ENCODE results near the gene GALM.
A peak's percentile ranks its signal among the peaks of the same experiment; 100 is the strongest.
"Not testable (repeated sequence)": the region's sequence is repeated elsewhere in the genome, so short reads cannot be mapped to it uniquely, and the experiment has no call there.

Gene GALM

DNA sequence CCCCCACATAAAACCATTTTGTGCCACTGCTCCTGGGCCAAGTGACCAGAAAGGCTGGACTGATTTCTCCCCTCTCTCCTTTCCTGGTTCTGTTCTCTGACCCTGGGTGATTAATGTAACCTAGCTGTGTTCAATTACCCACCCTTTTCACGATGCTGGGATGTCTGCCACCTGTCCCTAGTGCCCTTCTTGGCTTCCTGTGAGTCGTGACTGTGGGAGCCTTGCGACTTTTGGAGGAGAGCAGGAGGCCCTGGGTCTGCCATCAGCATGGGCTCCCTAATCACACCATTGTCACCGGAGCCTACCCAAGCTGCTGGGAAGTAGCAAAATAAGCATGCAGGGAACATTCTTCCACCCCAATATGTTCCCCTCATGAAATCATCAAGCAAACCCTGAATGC, 47.0 kb downstream of the GALM start:
- DNase-seq: no peak

DNA sequence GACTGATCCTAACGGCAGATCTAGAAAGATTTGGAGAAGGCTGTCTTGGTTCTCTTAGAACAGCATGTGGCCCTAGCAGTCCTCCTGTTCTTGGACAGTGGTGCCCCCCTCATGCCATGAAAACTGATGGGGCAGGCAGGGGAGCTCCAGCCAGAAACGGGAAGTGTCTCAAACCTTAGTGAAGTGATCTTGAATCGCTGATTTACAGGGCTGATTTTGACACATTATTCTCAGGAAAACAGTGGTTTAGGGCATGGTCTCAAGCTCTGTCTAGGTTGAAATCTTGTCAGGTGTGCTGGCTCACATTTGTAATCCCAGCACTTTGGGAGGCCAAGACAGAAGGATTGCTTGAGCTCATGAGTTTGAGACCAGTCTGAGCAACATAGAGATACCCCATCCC, 47.4 kb downstream of the GALM start:
- no peak for DNase-seq

DNA sequence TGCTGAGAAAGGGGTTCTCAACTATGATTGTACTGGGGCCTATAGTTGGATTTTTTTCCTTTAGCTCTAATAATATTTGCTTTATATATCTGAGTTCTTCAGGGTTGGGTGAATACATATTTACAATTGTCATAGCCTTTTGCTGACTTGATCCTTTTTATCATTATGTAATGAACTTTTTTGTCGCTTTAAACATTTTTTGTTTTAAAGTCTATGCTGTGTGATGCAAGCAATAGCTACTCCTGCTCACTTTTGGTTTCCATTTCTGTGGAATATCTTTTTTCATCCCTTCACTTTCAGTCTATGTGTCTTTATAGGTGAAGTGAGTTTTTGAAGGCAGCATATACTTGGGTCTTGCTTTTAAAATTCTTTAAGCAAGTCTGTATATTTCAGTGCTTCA, 49.0 kb downstream of the GALM start:
- not testable (repeated sequence) for DNase-seq

DNA sequence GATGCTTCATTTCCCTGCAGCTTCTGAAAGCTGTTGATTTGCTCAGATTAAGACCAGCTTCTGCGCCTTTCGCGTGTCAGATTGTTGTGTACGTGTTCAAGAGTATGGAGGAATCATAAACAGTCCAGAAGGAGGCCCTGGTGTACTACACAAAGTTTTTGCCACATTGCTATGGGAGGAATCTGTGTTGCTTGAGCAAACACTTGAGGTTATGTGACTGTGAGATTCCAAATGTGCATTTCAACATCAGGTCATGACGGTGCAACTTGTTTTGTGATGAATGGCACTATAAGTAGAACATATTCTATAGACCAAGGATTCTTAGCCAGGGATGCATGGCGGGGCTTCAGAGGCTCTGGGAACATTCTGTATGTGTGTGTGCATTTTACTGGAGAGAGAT, 50.3 kb downstream of the GALM start:
- no peak for DNase-seq

DNA sequence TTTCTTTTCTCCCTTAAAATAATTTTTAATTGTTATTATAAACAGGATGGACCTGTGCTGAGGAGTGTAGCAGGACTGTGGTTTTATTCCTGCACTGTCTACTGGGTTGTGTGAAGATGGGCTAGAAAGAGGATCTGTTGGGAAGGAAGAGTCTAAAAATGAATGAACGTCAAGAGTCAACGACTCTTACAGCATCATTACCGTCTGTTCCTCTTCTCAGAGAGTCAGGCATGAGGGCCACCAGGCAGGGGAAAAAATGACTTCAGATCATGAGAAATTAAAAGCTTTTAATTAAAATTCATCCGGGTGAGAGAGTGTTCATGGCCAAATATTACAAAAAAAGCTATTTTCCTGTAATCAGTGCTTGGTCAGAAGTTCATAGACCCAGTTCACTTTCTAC, 52.7 kb downstream of the GALM start:
- DNase-seq: no peak

DNA sequence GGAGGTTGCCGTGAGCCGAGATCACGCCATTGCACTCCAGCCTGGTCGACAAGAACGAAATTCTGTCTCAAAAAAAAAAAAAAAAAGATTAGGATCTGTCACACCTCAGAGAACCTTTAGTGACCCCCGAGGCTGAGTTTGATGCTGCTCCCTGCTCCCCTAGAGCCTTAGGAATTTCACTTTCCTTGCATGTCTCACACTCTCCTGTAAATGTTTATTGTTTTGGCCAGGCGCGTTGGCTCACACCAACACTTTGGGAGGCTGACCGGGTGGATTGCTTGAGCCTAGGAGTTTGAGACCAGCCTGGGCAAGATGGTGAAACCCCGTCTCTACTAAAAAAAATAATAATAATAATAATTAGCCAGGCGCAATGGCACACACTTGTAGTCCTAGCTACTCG, 53.8 kb downstream of the GALM start:
- DNase-seq: no peak

DNA sequence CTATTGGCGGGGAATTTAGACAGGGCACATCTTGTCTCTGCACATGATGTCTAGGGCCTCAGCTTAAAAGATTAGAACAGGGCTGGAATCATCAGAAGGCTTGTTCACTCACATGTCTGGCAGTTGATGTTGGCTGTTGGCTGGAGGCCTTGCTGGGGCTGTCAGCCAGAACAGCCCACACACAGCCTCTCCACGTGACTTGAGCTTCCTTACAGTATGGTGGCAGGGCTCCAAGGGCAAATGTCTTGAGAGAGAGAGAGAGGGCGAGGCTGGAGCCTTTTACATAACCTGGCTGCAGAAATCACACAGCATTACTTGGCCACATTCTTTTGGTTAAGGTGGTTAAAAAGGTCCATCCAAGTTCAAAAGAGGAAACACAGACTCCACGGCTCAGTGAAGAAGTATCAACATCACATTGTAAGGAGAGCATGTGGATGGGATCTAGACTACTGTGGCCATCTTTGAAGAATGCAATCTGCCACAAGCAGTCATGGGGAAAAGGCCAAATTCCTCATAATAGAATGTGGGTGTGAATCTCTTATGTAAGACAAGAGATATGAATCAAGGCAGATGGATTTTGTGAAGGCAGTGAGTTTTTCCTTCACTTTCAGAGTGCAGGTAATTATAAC, 54.8 kb downstream of the GALM start:
- DNase-seq: no peak

DNA sequence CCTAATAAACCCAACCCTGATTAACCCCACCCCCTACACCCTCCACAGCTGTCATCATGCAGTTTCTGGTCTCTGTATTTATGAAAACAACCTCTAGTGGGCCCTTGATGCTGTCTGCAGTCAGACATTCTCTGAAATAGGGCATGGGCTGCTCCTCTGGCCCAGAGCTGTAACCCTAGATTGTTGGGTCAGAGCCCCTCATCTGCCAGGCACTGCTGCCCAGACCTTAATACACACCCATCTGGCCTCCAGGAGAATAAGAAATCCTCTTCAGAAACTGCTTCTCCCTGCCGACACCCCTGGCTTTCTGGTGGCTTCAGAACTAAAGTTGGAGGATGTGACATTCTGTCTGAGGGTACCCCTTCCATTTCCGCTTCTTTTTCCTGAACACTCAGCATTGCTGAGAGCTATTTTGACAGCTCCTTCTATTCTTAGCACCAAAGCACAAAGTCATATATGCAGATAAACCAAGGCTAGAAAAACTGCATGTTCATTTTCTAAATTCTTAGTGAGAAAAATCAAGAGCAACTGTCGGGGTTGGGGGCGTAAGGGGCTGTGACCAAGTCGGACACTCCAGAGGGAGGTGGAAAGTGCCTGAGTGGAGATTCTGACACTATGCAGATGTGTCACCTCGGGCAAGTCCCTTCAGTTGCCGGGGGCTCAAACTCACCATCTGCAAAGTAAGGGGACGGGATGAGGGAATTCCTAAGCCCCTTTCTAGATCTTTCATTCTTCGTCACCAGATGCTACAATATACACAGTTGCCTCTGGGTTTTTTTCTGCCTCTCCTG, 56.6 kb downstream of the GALM start:
- DNase-seq: no peak

DNA sequence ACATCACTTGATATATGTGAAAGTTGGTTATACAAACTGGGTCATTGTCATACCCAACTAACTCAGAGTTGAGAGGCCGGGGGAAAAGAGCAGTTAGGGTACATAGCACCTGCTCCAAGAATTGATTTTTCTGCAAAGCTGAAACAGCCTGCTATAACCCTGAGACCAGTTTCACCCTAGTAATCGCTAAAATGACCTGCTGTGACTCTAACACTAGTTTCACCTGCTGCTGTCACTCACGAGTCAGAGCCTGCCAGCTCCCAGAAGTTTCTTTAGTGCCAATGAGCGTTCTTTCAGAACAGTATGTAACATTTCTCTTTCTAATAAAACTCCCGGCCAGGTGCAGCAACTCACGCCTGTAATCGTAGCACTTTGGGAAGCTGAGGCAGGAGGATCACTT, 57.3 kb downstream of the GALM start:
- DNase-seq: no peak

DNA sequence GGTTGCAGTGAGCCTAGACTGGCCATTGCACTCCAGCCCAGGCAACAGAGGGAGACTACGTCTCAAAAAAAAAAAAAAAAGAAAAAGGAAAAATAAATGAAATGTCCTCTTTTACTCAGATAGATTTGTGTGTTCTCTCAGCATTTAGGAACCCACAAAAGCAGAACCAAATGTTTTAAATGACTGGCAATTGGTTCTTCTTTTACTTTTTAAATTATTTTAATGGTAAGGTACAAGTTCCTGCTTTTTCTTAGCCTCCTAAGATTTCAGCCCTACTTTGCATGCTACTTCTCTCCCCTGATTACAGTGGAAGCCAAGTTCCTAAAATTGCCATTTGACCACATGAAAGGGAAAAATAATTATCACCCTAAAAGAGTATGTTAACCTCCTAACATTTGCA, 61.7 kb downstream of the GALM start:
- DNase-seq: no peak

DNA sequence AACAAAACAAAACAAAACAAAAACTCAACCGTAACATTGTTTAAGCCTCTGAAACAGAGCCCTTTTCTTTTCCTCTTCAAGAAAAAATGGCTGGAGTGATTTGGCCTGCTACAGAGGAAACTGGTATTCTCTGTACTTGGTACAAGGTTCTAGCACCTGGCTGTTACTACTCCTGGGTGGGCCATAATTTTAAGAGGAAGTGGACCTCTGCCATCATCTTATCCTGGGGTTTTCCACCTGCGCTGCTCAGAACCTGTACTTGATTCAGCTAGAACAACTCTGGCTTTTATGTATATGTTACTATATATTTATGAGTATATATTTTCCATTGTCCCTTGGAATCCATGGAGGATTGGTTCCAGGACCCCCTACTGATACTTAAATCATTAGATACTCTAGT, 62.8 kb downstream of the GALM start:
- DNase-seq: no peak

DNA sequence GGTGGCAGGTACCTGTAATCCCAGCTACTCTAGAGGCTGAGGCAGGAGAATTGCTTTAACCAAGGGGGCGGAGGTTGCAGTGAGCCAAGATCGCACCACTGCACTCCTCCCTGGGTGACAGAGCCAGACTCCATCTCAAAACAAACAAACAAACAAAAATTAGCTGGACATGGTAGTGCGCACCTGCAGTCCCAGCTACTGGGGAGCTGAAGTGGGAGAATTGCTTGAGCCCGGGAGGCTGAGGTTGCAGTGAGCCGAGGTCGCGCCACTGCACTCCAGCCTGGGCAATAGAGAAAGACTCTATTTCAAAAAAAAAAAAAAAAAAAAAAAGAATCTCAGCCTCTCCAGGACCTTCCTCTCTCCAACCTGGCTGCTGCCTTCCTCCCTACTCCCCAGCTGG, 65.2 kb downstream of the GALM start:
- no peak for DNase-seq

DNA sequence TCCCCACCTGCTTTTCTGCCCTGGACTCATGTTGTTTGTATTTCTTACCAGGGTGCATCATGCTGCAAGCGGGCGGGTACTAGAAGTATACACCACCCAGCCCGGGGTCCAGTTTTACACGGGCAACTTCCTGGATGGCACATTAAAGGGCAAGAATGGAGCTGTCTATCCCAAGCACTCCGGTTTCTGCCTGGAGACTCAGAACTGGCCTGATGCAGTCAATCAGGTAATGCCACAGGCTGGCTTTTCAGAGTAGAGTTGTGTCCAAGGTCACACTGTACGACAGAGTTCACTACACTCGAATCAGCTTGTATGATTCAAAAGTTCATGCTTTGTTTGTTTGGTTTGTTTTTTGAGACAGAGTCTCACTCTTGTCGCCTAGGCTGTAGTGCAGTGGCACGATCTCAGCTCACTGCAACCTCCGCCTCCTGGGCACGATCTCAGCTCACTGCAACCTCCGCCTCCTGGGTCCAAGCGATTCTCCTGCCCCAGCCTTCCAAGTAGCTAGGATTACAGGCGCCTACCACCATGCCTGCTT, 65.8 kb downstream of the GALM start:
- no peak for DNase-seq

DNA sequence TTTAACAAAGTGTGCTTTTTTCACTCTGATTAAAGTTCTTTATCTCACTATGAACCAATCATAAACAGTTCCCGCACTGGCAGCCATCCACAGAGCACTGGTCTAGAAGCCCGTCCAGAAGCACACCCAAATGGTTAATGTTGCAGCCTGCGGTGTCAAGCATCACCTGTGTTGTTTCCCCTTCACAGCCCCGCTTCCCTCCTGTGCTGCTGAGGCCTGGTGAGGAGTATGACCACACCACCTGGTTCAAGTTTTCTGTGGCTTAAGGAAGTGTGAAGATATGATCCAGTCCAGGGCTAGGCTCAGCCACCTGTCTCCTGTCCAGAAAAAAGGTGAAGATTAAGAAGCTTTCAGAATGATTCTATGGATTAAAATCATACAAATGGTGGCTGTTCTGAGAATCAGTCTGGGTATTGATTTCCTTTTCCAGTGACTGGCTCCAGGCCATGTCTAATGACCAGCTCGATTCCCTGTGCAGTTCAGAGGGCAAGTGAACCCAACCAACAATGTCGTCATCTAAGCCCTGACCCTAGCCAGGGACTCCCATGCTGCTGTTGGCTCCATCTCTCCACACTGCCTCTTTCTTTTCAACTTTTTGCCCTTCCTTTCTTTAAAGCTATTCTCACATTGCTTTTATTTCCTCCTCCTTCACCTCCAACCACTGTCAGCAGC, 67.5 kb downstream of the GALM start:
- DNase-seq: no peak

DNA sequence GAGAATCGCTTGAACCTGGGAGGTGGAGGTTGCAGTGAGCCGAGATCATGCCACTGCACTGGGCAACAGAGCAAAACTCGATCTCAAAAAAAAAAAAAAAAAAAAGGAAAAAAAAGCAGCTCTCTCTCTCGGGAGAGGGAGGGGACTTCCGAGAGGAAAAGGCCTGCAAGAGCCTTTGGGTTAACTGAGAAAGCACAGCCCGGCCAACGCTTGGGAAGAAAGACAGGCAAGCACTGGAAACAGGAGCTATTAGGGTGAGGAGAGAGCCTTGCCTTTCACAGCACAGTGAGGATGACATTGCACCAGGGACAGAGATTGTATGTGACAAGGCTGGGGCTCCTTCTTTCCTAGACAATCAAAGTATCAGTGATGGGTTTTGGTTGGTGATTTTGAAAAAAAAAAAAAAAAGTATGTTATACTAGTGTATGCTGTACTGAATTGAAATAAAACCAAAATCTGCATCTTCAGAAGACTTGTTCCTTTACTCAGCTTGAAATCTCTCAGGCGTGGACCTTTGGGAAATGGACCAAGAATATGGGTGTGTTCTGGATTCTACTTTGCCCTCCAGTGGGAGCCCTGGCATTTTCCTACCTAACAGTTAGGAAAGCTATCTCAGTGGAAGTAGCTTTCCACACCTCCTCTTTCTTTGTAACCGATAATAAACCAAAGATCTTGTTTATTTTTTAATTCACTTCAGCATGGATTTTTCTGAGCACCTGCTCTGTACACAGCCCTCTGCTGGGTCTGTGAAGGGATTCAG, 68.6 kb downstream of the GALM start:
- no peak for DNase-seq

DNA sequence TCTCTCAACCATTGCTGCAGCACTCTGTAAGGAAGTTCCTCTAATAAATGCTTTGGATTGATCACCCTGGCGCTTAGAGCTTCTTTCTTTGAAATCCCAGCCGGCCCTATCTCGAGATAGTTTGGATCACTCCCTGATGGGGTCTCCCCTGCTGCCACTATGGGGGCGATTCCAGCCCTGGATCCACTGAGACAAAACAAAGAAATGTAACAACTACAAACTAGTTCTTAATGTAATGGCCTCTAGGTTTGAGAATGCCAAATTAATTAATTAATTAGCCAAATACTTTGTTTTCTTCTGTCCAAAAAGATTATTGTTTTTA, 70.0 kb downstream of the GALM start:
- no peak for DNase-seq

DNA sequence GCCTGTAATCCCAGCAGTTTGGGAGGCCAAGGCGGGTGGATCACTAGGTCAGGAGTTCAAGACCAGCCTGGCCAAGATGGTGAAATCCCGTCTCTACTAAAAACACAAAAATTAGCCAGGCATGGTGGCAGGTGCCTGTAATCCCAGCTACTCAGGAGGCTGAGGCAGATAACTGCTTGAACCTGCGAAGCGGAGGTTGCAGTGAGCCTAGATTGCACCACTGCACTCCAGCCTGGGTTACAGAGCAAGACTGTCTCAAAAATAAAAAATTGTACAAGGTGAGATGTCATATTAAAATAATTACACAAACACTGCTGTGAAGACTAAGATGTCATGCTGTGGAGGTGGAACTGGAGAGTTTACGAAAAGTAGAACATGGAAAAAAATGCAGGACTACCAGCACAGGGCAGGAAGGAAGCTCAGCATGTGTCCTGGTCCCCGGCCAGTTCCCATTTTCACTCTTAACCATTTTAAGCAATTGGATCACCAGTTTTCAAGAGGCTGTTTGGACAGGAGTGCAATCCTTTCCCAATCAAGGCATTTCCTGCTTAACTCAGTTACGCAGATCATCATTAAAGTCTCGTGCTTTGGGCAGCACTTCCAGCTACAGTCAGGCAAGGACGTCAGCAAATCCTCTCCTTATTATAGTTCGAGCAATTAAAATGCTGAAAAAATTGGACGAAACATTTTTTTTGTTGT, 71.2 kb downstream of the GALM start:
- DNase-seq: not testable (repeated sequence)

DNA sequence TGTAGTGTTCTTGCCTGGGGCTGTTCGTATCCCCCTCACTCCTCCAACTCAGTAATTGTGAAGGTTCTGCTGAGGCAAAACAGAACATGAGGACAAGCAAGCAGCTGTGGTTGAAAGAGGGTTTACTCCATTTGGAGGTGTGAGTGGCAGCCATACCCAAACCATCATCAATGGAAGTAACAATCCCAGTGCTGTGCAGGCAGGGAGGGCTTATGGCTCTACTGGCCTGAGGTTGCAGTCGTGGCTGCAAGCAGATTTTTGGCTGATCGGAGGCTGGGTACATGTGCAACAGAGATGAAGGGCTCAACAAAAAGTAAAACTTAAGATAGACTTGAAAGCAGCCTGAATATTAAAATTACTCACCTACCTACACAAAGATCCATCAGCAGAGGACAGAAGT, 72.0 kb downstream of the GALM start:
- no peak for DNase-seq

DNA sequence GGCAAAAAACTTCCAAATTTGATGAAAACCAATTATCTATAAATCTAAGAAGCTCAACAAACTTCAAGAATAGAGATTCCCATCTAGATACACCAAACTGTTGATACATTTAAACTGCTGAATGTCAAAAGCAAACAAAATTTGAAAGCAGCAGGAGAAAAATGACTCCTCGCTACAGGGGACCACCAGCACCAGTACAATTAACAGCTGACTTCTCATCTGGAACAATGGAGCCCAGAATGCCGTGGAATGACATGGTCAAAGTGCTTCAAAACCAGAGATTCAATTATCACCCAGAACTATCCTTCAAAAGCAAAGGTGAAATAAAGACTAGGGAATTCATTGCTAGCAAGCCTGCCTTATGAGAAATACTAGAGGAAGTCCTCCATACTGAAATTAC, 73.6 kb downstream of the GALM start:
- DNase-seq: no peak

DNA sequence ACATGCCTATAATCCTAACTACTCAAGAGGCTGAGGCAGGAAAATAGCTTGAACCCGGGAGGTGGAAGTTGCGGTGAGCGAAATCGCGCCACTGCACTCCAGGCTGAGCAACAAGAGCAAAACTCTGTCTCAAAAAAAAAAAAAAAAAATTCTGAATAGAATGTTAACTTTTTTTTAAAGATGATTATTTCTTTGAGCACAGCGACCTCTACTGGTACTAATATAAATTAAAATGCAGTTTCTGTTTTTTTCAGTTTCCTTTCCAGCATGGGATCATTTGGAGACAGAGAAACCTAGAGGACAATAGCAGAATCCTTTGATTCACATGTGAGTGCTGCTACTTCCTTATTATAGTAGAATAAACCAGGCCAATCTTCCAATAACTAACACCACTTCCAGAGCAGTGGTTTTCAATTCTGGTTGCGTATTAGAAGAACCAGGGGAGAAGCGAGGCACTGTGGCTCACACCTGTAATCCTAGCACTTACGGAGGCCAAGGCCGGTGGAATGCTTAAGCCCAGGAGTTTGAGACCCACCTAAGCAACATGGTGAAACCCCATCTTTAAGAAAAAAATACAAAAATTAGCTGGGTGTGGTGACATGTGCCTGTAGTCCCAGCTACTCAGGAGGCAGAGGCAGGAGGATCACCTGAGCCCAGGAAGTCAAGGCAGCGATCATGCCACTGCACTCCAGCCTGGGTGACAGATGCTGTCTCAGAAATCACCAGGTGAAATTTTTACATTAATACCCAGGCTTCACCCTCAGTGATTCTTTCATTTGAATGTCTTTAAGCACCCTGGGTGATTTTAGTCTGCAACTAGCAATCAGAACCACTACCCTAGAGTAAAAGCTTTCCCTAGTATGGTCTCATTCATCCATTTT, 75.2 kb downstream of the GALM start:
- peak; percentile 73 to 80 for DNase-seq

DNA sequence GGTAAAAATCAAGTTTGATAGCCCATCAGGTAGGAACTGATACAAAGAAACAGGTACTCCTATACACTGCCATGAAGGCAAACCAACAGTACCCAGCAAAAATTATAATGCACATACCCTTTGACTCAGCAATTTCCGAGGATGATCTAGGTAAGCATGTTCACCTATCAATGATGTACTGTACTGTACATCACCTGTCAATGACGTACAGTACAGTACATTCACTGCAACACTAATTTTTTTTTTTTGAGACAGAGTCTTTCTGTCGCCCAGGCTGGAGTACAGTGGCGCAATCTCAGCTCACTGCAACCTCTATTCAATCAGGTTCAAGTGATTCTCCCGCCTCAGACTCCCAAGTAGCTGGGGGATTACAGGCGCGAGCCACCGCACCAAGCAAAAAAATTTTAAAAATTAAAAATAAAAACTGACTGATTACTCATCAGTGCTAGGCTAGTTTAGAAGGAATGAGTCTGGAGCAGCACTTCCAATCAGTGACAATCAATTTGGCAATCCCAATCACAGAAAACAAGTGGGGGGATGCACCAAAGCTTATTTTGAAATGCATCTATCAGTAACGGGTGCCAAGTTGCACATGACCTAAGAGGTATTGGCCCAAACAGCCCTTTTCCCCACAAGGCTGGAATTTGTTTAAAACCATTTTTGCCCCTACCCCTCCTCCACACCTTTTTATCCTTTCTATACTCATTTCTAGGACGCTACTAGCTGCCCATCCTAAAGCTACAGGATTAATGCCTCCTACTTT, 77.1 kb downstream of the GALM start:
- DNase-seq: no peak
